HFFc6 (cell line): ENCODE results near the gene DCP1B. TPM values are rescaled to one million over a fixed set of nuclear protein-coding genes. Genes with fewer than 3 reads are reported as not detected.

Experiments used
- DNase-seq: peaks from one replicate; pipeline ENCODE4 v3.0.0-alpha.2; 2018
- H3K27ac Mint-ChIP-seq: 2 replicates; pipeline ENCODE4 v1.8.0; 2020; ENCODE audit warnings: mild to moderate bottlenecking, mixed read lengths
- H3K27me3 Mint-ChIP-seq: 2 replicates; pipeline ENCODE4 v1.8.0; 2021; ENCODE audit warnings: mild to moderate bottlenecking, moderate library complexity, mixed read lengths; ENCODE audit not compliant: insufficient read depth
- H3K36me3 Mint-ChIP-seq: 2 replicates; pipeline ENCODE4 v1.8.0; 2021; ENCODE audit warnings: low read depth, mixed read lengths
- H3K4me1 Mint-ChIP-seq: 2 replicates; pipeline ENCODE4 v1.8.0; 2020; ENCODE audit warnings: low read depth, mixed read lengths
- H3K4me3 Mint-ChIP-seq: 2 replicates; pipeline ENCODE4 v1.8.0; 2020; ENCODE audit warnings: mild to moderate bottlenecking, moderate library complexity, mixed read lengths
- H3K9me3 Mint-ChIP-seq: 2 replicates; pipeline ENCODE4 v1.8.0; 2020; ENCODE audit warnings: mild to moderate bottlenecking, mixed read lengths
- total RNA-seq, 6 experiments: library from RNA; stranded (reverse); fragmentation: NEBNext Ultra II Directional; extraction: Animal tissue kit (Norgen Biotek cat#: 25700); gene quantifications; 2 replicates in 1 of 6; 3 replicates in 5 of 6; pipeline ENCODE4 v1.2.3, GENCODE V29; 2021
- TF ChIP-seq, protein P1 (sequence below): fragments of 200-600 bp; sonication (generic); IDR thresholded peaks from 2 replicates; pipeline ENCODE4 v1.5.0; 2021; ENCODE audit warnings: antibody characterized with exemption, mild to moderate bottlenecking

The DCP1B gene
- total RNA-seq, 6 experiments from 2014 or later = 12.6 to 16.4 (median 14.5) TPM

- Mint-ChIP-seq H3K36me3 (0 out of 2 replicates have a peak, but pooled peaks cover 5% of the 10 kb centered on the region), H3K4me1 (peaks cover 12% of the 10 kb centered on the region), H3K27me3 (peaks cover 24% of the 10 kb centered on the region), H3K4me3 (no peak overlapping the region), H3K9me3 (no peaks in the 10 kb centered on the region), H3K27ac (no peak overlapping the region)
- TF ChIP-seq, protein P1, sequence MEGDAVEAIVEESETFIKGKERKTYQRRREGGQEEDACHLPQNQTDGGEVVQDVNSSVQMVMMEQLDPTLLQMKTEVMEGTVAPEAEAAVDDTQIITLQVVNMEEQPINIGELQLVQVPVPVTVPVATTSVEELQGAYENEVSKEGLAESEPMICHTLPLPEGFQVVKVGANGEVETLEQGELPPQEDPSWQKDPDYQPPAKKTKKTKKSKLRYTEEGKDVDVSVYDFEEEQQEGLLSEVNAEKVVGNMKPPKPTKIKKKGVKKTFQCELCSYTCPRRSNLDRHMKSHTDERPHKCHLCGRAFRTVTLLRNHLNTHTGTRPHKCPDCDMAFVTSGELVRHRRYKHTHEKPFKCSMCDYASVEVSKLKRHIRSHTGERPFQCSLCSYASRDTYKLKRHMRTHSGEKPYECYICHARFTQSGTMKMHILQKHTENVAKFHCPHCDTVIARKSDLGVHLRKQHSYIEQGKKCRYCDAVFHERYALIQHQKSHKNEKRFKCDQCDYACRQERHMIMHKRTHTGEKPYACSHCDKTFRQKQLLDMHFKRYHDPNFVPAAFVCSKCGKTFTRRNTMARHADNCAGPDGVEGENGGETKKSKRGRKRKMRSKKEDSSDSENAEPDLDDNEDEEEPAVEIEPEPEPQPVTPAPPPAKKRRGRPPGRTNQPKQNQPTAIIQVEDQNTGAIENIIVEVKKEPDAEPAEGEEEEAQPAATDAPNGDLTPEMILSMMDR = no peak
- no peak for DNase-seq
These were observed 13.5 kb upstream of the DCP1B start for GRCh38 chr12:2017546-2018337.

- no peak for DNase-seq
- no peak overlapping the region for H3K27ac Mint-ChIP-seq
- H3K9me3 Mint-ChIP-seq = no peaks in the 10 kb centered on the region
- H3K36me3 Mint-ChIP-seq = 0 out of 2 replicates have a peak, but pooled peaks cover 5% of the 10 kb centered on the region
- H3K4me3 Mint-ChIP-seq = no peak overlapping the region
- peaks cover 17% of the 10 kb centered on the region for H3K27me3 Mint-ChIP-seq
- TF ChIP-seq, protein P1 = no peak
- peaks cover 12% of the 10 kb centered on the region for H3K4me1 Mint-ChIP-seq
These were observed 12.7 kb upstream of the DCP1B start for GRCh38 chr12:2016862-2017545.

- TF ChIP-seq, protein P1 = no peak
- no peak overlapping the region for H3K4me3 Mint-ChIP-seq
- peaks cover 12% of the 10 kb centered on the region for H3K4me1 Mint-ChIP-seq
- H3K27ac Mint-ChIP-seq = no peak overlapping the region
- peaks cover 13% of the 10 kb centered on the region for H3K27me3 Mint-ChIP-seq
- no peaks in the 10 kb centered on the region for H3K9me3 Mint-ChIP-seq
- 0 out of 2 replicates have a peak, but pooled peaks cover 5% of the 10 kb centered on the region for H3K36me3 Mint-ChIP-seq
- no peak for DNase-seq
These were observed 10.0 kb upstream of the DCP1B start for GRCh38 chr12:2014231-2014630.

DNA sequence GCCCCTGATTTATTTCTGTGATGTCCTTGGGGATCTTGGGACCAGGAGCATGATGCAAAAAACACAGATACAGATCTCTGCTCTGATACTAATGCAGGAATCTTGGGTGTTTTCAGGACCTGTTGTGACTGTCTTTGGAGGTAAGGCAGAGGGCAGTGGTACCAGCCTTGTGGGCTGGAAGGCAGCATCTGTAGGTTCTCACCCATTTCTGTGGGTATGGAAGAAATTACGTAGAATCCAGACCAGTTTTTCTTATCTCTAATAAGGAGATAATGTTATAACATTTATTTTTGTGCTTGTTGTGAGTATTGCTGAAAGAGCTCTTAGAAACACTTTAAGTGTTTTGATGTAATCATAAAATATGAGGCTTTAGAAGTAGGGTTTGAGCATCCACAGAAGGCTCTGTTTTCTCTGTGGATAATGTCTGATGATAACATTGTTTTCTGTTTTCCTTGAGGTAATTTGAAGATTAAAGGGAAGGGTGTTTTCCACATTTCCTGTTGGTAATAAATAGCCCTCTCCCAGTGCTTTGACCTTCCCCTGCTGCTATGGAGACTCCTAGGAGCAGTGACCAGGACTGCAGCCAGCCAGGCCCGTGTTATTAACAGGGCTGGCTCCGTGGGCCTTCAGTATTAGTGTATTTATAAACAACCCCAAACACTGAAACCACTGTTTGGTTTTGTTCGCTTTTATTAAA lies 9.4 kb upstream of the DCP1B start:
- H3K27me3 Mint-ChIP-seq = peaks cover 11% of the 10 kb centered on the region
- H3K9me3 Mint-ChIP-seq = no peaks in the 10 kb centered on the region
- no peak overlapping the region for H3K4me3 Mint-ChIP-seq
- peaks cover 12% of the 10 kb centered on the region for H3K4me1 Mint-ChIP-seq
- TF ChIP-seq, protein P1 = no peak
- DNase-seq = no peak
- H3K27ac Mint-ChIP-seq = no peak overlapping the region
- H3K36me3 Mint-ChIP-seq = 0 out of 2 replicates have a peak, but pooled peaks cover 5% of the 10 kb centered on the region

- Mint-ChIP-seq H3K36me3 (0 out of 2 replicates have a peak, but pooled peaks cover 3% of the 10 kb centered on the region), H3K27ac (no peak overlapping the region), H3K9me3 (no peaks in the 10 kb centered on the region), H3K4me1 (peaks cover 9% of the 10 kb centered on the region), H3K4me3 (no peak overlapping the region), H3K27me3 (peaks cover 11% of the 10 kb centered on the region)
- TF ChIP-seq, protein P1 = no peak
- no peak for DNase-seq
These were observed 8.8 kb upstream of the DCP1B start for GRCh38 chr12:2013086-2013485.
